ENCODE data around the gene SIRPA.

DNA sequence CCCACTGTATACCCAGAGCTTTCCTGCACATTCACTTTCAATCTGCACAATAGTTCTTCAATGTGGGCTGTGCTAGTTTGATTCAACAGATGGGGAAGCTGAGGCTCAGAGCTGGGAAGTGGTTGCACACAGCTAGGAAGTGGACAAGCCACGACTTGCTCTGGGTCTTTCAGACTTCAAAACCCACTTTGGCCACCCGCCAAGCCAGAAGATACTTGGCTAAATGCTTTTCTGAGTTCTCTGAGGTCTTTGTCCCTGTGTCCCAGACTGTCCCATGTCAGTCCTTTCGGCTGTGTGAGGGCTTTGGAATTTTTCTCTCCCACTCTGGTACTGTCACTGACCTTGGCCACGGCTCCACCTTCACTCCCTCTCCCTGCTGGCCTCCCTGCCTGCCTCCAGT lies 88.1 kb downstream of the SIRPA start:
- TF ChIP-seq EP300 (IDR thresholded peaks at IDR 0.05; ENCODE audit: borderline replicate concordance) (no peak), ZBTB7A (IDR thresholded peaks at IDR 0.05; ENCODE audit: low read depth) (no peak), FOXM1 (IDR thresholded peaks at IDR 0.05; ENCODE audit: borderline replicate concordance, low read depth) (no peak), CREB1 (IDR thresholded peaks at IDR 0.05; ENCODE audit: low read depth) (no peak)
- TF ChIP-seq, protein P1, sequence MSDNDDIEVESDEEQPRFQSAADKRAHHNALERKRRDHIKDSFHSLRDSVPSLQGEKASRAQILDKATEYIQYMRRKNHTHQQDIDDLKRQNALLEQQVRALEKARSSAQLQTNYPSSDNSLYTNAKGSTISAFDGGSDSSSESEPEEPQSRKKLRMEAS (IDR thresholded peaks at IDR 0.05), result no peak
